A673 (cell line): ENCODE data around the gene ALPP. TPM values are rescaled to one million over a fixed set of nuclear protein-coding genes. Genes with fewer than 3 reads are reported as not detected.
"Not testable (repeated sequence)": the region's sequence is repeated elsewhere in the genome, so short reads cannot be mapped to it uniquely, and the experiment has no call there.

Source experiments
- BruUV-seq: library from RNA; stranded (reverse); fragments of 400-500 nt; replicated peaks from 2 replicates; lab custom pipeline; 2021; lab: Mats Ljungman, UMichigan
- CTCF ChIA-PET: fragments of 300-600 bp; sonication (Branson Sonifier 250); formaldehyde crosslinking; loops from one replicate; lab custom pipeline; 2022; ENCODE audit warnings: antibody characterized with exemption; lab: Charles Lee
- POLR2A ChIA-PET: fragments of 300-600 bp; sonication (Branson Sonifier 250); formaldehyde crosslinking; loops from one replicate; lab custom pipeline; 2022; ENCODE audit warnings: antibody characterized with exemption; ENCODE audit not compliant: low non-redundant PET; lab: Charles Lee
- DNase-seq: peaks from one replicate; pipeline ENCODE4 v3.0.0-alpha.2; 2015; ENCODE audit warnings: low spot score
- H3K27ac ChIP-seq: fragments of 200-600 bp; sonication (generic); 2 replicates; pipeline ENCODE4 v1.5.1; 2016; ENCODE audit warnings: mixed run types, low read depth, mild to moderate bottlenecking, mixed read lengths, antibody characterized with exemption, low read length; ENCODE audit not compliant: poor library complexity, severe bottlenecking
- H3K27me3 ChIP-seq: fragments of 200-600 bp; sonication (generic); replicated peaks from 2 replicates; pipeline ENCODE4 v1.6.1; 2017; ENCODE audit warnings: mixed run types, low read depth, mild to moderate bottlenecking, mixed read lengths, antibody characterized with exemption, low read length; ENCODE audit not compliant: insufficient read depth, poor library complexity
- H3K36me3 ChIP-seq: fragments of 200-600 bp; sonication (generic); 2 replicates; pipeline ENCODE4 v1.6.1; 2016; ENCODE audit warnings: mixed run types, mild to moderate bottlenecking, mixed read lengths, antibody characterized with exemption, low read length; ENCODE audit not compliant: insufficient read depth, poor library complexity, severe bottlenecking
- H3K4me1 ChIP-seq: fragments of 200-600 bp; sonication (generic); 2 replicates; pipeline ENCODE4 v1.6.1; 2017; ENCODE audit warnings: mixed run types, mild to moderate bottlenecking, mixed read lengths, antibody characterized with exemption, low read length; ENCODE audit not compliant: insufficient read depth, poor library complexity, severe bottlenecking
- H3K4me3 ChIP-seq: fragments of 200-600 bp; sonication (generic); 2 replicates; pipeline ENCODE4 v1.5.1; 2016; ENCODE audit warnings: low read depth, mixed run types, mild to moderate bottlenecking, mixed read lengths, low read length; ENCODE audit not compliant: poor library complexity, severe bottlenecking
- H3K9me3 ChIP-seq: fragments of 200-600 bp; sonication (generic); 2 replicates; pipeline ENCODE4 v1.6.1; 2016; ENCODE audit warnings: mixed run types, low read depth, mild to moderate bottlenecking, mixed read lengths, antibody characterized with exemption, low read length; ENCODE audit not compliant: poor library complexity, severe bottlenecking
- EZH2 ChIP-seq: fragments of 200-600 bp; sonication (generic); IDR thresholded peaks from 2 replicates; pipeline ENCODE4 v1.6.1; 2017; ENCODE audit warnings: borderline replicate concordance, low read depth, mild to moderate bottlenecking, mixed read lengths, antibody characterized with exemption, low read length; ENCODE audit not compliant: poor library complexity, severe bottlenecking
- intact Hi-C: fragments of 100-400 bp; cut with micrococcal nuclease; formaldehyde crosslinking; loops from one replicate; pipeline ENCODE4 v1.10.0; 2022; ENCODE audit not compliant: unreplicated experiment
- total RNA-seq: library from RNA; stranded (reverse); gene quantifications from 2 replicates; pipeline ENCODE4 v1.2.3, GENCODE V29; 2021
- TF ChIP-seq, protein P1 (sequence below): fragments of 300-800, 200-600 bp; sonication (generic); conservative IDR thresholded peaks from 2 replicates; pipeline ENCODE4 v1.5.1; 2017; ENCODE audit warnings: low read depth, mild to moderate bottlenecking, antibody characterized with exemption, low read length, moderate library complexity, mixed read lengths

Gene ALPP
- total RNA-seq, 1 experiment from 2014 or later: not detected

GRCh38 chr2:232363064-232363783 is 15.3 kb upstream of the ALPP start:
- BruUV-seq, H3K27ac ChIP-seq, DNase-seq, H3K27me3 ChIP-seq, H3K9me3 ChIP-seq, CTCF ChIA-PET, H3K4me1 ChIP-seq, H3K36me3 ChIP-seq, intact Hi-C loops, POLR2A ChIA-PET, H3K4me3 ChIP-seq: not testable (repeated sequence)

DNA sequence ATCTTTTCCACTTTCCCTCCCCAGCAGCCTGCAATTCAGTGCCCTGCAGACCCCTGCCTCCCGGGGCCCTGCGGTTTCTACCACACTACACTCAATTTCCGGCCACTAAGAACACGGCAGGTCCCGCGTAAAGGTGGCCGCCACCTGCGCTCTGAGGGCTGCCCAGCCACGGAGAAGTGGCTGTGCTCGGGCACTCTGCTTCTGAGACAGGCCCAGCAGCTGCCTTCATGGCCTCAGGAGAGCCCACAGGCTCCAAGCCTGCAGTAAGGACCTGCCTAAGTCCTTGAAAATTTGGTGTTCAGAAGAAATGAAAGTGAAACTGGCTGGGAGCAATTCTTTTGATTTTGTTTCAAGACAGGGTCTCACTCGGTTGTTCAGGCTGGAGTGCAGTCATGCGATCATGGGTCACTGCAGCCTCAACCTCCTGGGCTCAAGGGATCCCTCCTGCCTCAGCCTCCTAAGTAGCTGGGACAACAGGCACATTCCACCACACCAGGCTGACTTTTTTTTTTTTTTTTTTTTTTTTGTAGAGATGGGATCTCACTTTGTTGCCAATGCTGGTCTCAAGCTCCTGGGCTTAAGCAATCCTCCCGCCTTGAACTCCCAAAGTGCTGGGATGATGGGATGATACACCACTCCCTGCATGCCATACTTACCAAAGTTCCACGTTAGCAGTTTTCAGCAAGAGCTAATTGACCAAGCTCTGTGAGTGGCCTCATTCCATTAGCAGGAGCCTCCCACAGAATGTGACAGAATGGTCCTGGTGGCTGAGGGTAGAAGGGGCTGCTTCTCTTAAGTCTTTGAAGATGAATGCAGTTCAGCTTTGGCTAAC is 14.6 kb upstream of the ALPP start:
- DNase-seq: no peak
- no peaks in the 10 kb centered on the region for H3K36me3 ChIP-seq
- ChIA-PET CTCF (interaction anchor here (0.7 kb wide), 1 partner anchor 481 kb away, joined by 4 read pairs; no protein-coding TSS in a partner anchor), POLR2A (no interaction called here)
- H3K9me3 ChIP-seq: no peaks in the 10 kb centered on the region
- H3K27ac ChIP-seq: no peak overlapping the region
- no peaks in the 10 kb centered on the region for H3K27me3 ChIP-seq
- TF ChIP-seq, protein P1, sequence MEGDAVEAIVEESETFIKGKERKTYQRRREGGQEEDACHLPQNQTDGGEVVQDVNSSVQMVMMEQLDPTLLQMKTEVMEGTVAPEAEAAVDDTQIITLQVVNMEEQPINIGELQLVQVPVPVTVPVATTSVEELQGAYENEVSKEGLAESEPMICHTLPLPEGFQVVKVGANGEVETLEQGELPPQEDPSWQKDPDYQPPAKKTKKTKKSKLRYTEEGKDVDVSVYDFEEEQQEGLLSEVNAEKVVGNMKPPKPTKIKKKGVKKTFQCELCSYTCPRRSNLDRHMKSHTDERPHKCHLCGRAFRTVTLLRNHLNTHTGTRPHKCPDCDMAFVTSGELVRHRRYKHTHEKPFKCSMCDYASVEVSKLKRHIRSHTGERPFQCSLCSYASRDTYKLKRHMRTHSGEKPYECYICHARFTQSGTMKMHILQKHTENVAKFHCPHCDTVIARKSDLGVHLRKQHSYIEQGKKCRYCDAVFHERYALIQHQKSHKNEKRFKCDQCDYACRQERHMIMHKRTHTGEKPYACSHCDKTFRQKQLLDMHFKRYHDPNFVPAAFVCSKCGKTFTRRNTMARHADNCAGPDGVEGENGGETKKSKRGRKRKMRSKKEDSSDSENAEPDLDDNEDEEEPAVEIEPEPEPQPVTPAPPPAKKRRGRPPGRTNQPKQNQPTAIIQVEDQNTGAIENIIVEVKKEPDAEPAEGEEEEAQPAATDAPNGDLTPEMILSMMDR: no peak
- TF ChIP-seq EZH2: no peak
- intact Hi-C loops: no loop called here
- BruUV-seq: no TSS peak
- no peaks in the 10 kb centered on the region for H3K4me1 ChIP-seq
- no peak overlapping the region for H3K4me3 ChIP-seq

DNA sequence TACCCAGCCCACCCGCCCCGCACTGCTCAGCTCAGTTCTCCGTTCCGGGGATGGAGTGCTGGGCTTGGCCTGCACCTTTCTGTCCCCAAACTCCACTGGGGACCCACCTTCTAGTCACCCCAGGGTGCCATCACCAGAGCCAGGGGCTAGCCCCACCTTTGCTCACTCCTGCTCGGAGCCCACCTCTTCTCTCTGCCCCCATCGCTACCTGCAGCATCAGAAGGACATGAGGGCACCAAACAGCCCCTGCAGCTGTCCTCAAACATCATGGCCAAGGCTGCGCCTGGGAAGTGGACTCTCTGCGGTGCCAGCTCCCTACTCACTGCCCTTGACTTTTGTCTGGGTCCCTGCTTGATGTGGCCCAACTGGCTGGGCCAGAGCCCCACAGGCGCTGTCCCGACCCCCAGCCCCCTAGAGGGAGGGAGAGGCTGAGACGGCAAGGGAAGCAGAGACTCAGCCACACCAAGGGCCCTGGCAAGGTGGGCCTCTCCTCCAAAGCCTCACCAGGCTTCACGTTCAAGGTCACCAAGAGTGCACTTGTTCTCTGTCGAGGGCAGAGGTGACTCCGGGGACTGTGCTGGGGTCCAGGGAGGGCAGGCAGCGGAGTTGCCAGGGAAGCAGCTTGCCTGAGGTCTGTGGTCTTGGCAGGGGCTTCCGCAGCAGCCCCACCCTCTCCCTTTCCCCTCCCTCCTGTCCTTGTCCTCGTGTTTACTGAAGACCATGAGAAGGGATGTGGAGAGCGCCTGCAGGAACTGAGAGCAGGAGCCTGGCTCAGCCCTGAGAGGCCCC is 13.6 kb upstream of the ALPP start:
- intact Hi-C loops, POLR2A ChIA-PET: not testable (repeated sequence)
- CTCF ChIA-PET: interaction anchor here (0.7 kb wide), 1 partner anchor 482 kb away, joined by 4 read pairs; no protein-coding TSS in a partner anchor

More for the DNA sequence above, 13.6 kb upstream of the ALPP start:
- not testable (repeated sequence) for H3K4me3 ChIP-seq, H3K27ac ChIP-seq, H3K9me3 ChIP-seq, H3K27me3 ChIP-seq, BruUV-seq, H3K36me3 ChIP-seq, H3K4me1 ChIP-seq, DNase-seq
